ENCODE results near the gene PICK1. TPM values are rescaled to one million over a fixed set of nuclear protein-coding genes. Genes with fewer than 3 reads are reported as not detected.

PICK1 gene
- total RNA-seq, 1 experiment from 2014 or later, result 45.5 TPM

GRCh38 chr22:38072322-38073149 is 15.3 kb downstream of the PICK1 start:
- Histone ChIP-seq H3K27me3 (ENCODE audit: low read length) (no peaks in the 10 kb centered on the region), H3K9me2 (replicated peaks; ENCODE audit: low read length) (no peaks in the 10 kb centered on the region), H3K4me1 (ENCODE audit: insufficient read depth, low read length) (no peaks in the 10 kb centered on the region), H2AFZ (ENCODE audit: low read length) (no peak overlapping the region), H3K9me3 (ENCODE audit: low read length) (no peaks in the 10 kb centered on the region), H3K9ac (ENCODE audit: low read length) (no peak overlapping the region), H3K4me3 (ENCODE audit: low read length) (no peak overlapping the region), H3F3A (ENCODE audit: low read length, unreplicated experiment) (no peaks in the 10 kb centered on the region), H3K4me2 (ENCODE audit: low read length) (no peak overlapping the region), H4K20me1 (ENCODE audit: low read length) (no peaks in the 10 kb centered on the region), H3K36me3 (ENCODE audit: low read depth, low read length) (no peaks in the 10 kb centered on the region), H3K27ac (ENCODE audit: low read length) (no peak overlapping the region), H3K79me2 (ENCODE audit: low read length) (no peaks in the 10 kb centered on the region)
- DNase-seq, result no peak
- no peak for ATAC-seq
- no TSS peak for BruUV-seq (replicated peaks)
- intact Hi-C loops (cut with micrococcal nuclease), result no loop called here
- TF ChIP-seq CTCF (conservative IDR thresholded peaks at IDR 0.05; ENCODE audit: low read depth, low read length) (no peak), EZH2 (IDR thresholded peaks at IDR 0.05; ENCODE audit: low read length, unreplicated experiment) (no peak), EZH2phosphoT487 (IDR thresholded peaks at IDR 0.05; ENCODE audit: borderline replicate concordance, low read length) (no peak)
- ChIA-PET CTCF (no interaction called here), POLR2A (ENCODE audit: unreplicated experiment) (no interaction called here)

- Histone ChIP-seq H3K36me3 (ENCODE audit: low read depth, low read length) (no peaks in the 10 kb centered on the region), H3F3A (ENCODE audit: low read length, unreplicated experiment) (no peaks in the 10 kb centered on the region), H3K27ac (ENCODE audit: low read length) (no peak overlapping the region), H3K9me2 (replicated peaks; ENCODE audit: low read length) (no peaks in the 10 kb centered on the region), H3K9me3 (ENCODE audit: low read length) (no peaks in the 10 kb centered on the region), H3K27me3 (ENCODE audit: low read length) (no peaks in the 10 kb centered on the region), H3K9ac (ENCODE audit: low read length) (no peak overlapping the region), H3K79me2 (ENCODE audit: low read length) (no peaks in the 10 kb centered on the region), H3K4me3 (ENCODE audit: low read length) (no peak overlapping the region), H2AFZ (ENCODE audit: low read length) (no peak overlapping the region), H4K20me1 (ENCODE audit: low read length) (no peaks in the 10 kb centered on the region), H3K4me1 (ENCODE audit: insufficient read depth, low read length) (no peaks in the 10 kb centered on the region), H3K4me2 (ENCODE audit: low read length) (no peak overlapping the region)
- POLR2A ChIA-PET (ENCODE audit: unreplicated experiment), result no interaction called here
- CTCF ChIA-PET, result no interaction called here
- no peak for ATAC-seq
- no peak for DNase-seq
- intact Hi-C loops (cut with micrococcal nuclease), result no loop called here
- BruUV-seq (replicated peaks), result no TSS peak
- TF ChIP-seq EZH2phosphoT487 (IDR thresholded peaks at IDR 0.05; ENCODE audit: borderline replicate concordance, low read length) (no peak), CTCF (conservative IDR thresholded peaks at IDR 0.05; ENCODE audit: low read depth, low read length) (no peak), EZH2 (IDR thresholded peaks at IDR 0.05; ENCODE audit: low read length, unreplicated experiment) (no peak)
Measured at GRCh38 chr22:38073150-38074130, 16.2 kb downstream of the PICK1 start.

Measured in PC-3 (cell line).